Ishikawa (cell line): ENCODE measurements around the gene POLR2J.

ENCODE experiments used
- CEBPB ChIP-seq: IDR thresholded peaks from 2 replicates; pipeline ENCODE4 v1.6.1; 2012
- EP300 ChIP-seq: IDR thresholded peaks from 2 replicates; pipeline ENCODE4 v1.6.1; 2012; ENCODE audit warnings: borderline replicate concordance
- RAD21 ChIP-seq: IDR thresholded peaks from 2 replicates; pipeline ENCODE4 v1.6.1; 2012; ENCODE audit warnings: low read depth
- TAF1 ChIP-seq: IDR thresholded peaks from 2 replicates; pipeline ENCODE4 v1.6.1; 2012; ENCODE audit warnings: low read depth, mild to moderate bottlenecking
- ZBTB7A ChIP-seq: IDR thresholded peaks from 2 replicates; pipeline ENCODE4 v1.6.1; 2012; ENCODE audit warnings: low read depth
- TF ChIP-seq, protein P1 (sequence below): IDR thresholded peaks from 2 replicates; pipeline ENCODE4 v1.6.1; 2012

DNA sequence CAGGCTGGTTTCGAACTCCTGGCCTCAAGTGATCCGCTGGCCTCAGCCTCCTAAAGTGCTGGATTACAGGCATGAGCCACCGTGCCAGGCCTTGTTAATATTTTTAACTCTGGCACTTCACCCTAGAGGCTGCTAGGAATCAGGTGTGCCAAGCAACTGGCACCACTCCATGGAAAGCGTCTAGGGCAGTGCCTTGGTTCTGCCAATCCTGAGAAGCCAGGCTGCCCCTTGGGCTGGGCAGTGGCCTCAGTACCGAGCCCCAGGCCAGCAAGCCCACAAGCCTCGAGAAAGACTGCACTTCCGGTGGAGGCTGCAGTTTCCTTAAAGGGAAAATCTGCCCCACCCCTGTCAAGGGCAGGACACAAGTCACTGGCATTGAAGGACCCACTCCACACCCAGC lies 25.4 kb downstream of the POLR2J start:
- TF ChIP-seq, protein P1, sequence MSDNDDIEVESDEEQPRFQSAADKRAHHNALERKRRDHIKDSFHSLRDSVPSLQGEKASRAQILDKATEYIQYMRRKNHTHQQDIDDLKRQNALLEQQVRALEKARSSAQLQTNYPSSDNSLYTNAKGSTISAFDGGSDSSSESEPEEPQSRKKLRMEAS: no peak
- TF ChIP-seq ZBTB7A: no peak
- no peak for TF ChIP-seq RAD21
- no peak for TF ChIP-seq TAF1
- no peak for TF ChIP-seq EP300
- TF ChIP-seq CEBPB: no peak
